Amygdala (tissue), 56 donors: ENCODE measurements around the gene FAM222A.

Source experiments
- DNase-seq, 56 donors: peaks; one replicate each; lab custom pipeline; 2025; lab: John Stamatoyannopoulos, UW

FAM222A gene

GRCh38 chr12:109815225-109815624 is 101.6 kb downstream of the FAM222A start:
- no peak for DNase-seq

GRCh38 chr12:109815757-109816617 is 102.4 kb downstream of the FAM222A start:
- no peak for DNase-seq

GRCh38 chr12:109816870-109817269 is 103.2 kb downstream of the FAM222A start:
- DNase-seq, result no peak

GRCh38 chr12:109817627-109818231 is 104.1 kb downstream of the FAM222A start:
- no peak for DNase-seq

- DNase-seq, result no peak
Observed at GRCh38 chr12:109818253-109818652, 104.6 kb downstream of the FAM222A start.

DNA sequence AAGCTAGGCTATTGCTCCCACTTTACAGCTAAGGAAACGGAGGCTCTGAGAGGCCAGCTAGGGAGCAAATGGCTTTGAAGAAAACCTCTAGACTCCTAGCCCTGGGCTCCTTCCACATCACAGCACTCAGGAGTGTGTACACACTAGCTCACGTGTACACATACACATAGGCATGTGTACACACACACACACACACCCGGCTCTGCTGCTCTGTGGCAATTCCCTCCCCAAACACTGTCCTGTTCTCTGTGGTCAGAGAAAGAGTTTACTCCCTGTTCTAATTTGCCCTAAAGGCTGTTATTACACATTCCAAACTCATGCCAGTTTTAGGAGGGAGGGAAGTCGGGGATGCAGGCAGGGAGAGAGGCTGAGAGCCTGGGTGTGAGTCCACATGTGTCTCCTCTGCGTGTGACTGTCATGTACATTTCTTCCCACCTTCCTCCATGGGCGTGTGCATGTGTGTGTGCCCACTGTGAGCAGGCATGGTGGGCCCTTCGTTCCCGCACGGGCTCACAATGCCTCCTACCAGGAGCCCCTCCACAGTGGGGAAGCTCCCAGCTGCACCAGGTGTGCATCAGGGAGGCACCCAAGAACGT is 105.4 kb downstream of the FAM222A start:
- DNase-seq, result no peak
